Thyroid gland (tissue), 4 donors: ENCODE data around the gene RRP1B.
"Not testable (repeated sequence)": the region's sequence is repeated elsewhere in the genome, so short reads cannot be mapped to it uniquely, and the experiment has no call there.

Experiments
- CTCF ChIP-seq, 6 experiments: fragments of 200-600 bp in 3 of 6; fragments of 450-650 bp in 3 of 6; sonication (generic) in 3 of 6; IDR thresholded peaks; one replicate each; pipeline ENCODE4 v1.5.1; 2016 to 2019; ENCODE audit warnings: antibody characterized with exemption in 6 of 6, mild to moderate bottlenecking in 2 of 6, inconsistent platforms in 1 of 6, moderate library complexity in 1 of 6
- POLR2A ChIP-seq, 2 donors: fragments of 450-650 bp; IDR thresholded peaks; one replicate each; pipeline ENCODE4 v1.6.1; 2017; ENCODE audit warnings: antibody characterized with exemption in 2 of 2, mild to moderate bottlenecking in 2 of 2, moderate library complexity in 1 of 2

DNA sequence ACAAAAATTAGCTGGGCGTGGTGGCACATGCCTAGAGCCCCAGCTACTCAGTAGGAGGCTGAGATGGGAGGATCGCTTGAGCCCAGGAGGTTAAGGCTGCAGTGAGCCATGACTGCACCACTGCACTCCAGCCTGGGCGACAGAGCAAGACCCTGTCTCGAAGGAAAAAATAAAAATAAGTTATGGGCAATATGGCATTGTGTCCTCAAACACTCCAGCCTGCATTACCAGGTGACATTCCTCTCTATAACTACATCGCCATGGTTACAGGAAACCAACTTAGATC, 40.1 kb downstream of the RRP1B start:
- TF ChIP-seq CTCF, POLR2A (IDR thresholded peaks at IDR 0.05): not testable (repeated sequence)
